Stimulated activated CD4-positive, alpha-beta T cell treated with anti-CD3 and anti-CD28 coated beads, TNF-alpha, amount 100 ng/mL, for 48 hours (primary cell): ENCODE measurements around the gene IL22RA1.

Experiments used
- DNase-seq, 3 donors: peaks; one replicate each; pipeline ENCODE4 v3.0.0-alpha.2; 2020; ENCODE audit warnings: low read depth in 3 of 3

The IL22RA1 gene

GRCh38 chr1:24071941-24072340 lies 71.0 kb downstream of the IL22RA1 start:
- DNase-seq = no peak

GRCh38 chr1:24070821-24071393 lies 72.0 kb downstream of the IL22RA1 start:
- peak; percentile 64 to 73 (median 69) for DNase-seq

- DNase-seq = no peak
These were observed 73.1 kb downstream of the IL22RA1 start for GRCh38 chr1:24069817-24070216.
